RWPE2 (cell line): ENCODE results near the gene SRSF5.
A peak's percentile ranks its signal among the peaks of the same experiment; 100 is the strongest.

Experiments used
- ATAC-seq: fragments of 200-7000 bp; cut with Tn5 transposase; 3 replicates; pipeline ENCODE4 v1.9.1; 2021; ENCODE audit warnings: low read depth
- DNase-seq: peaks from one replicate; pipeline ENCODE4 v3.0.0-alpha.2; 2020; ENCODE audit warnings: low spot score
- H3K27ac ChIP-seq: fragments of 450-650 bp; 2 replicates; pipeline ENCODE4 v1.5.1; 2017; ENCODE audit warnings: mild to moderate bottlenecking; ENCODE audit not compliant: poor library complexity, severe bottlenecking
- H3K27me3 ChIP-seq: fragments of 250-450 bp; sonication (Bioruptor Pico); 2 replicates; pipeline ENCODE4 v1.5.1; 2021; ENCODE audit warnings: mild to moderate bottlenecking, moderate library complexity; ENCODE audit not compliant: insufficient read depth, poor library complexity, severe bottlenecking
- H3K36me3 ChIP-seq: fragments of 250-450 bp; sonication (Bioruptor Pico); 2 replicates; pipeline ENCODE4 v1.5.1; 2020; ENCODE audit warnings: low read depth, mild to moderate bottlenecking, moderate library complexity
- H3K4me1 ChIP-seq: fragments of 250-450 bp; sonication (Bioruptor Pico); 2 replicates; pipeline ENCODE4 v1.5.1; 2021; ENCODE audit warnings: mild to moderate bottlenecking, moderate library complexity; ENCODE audit not compliant: insufficient read depth, poor library complexity, severe bottlenecking
- H3K4me3 ChIP-seq: fragments of 250-450 bp; sonication (Bioruptor Pico); 2 replicates; pipeline ENCODE4 v1.5.1; 2021; ENCODE audit warnings: mild to moderate bottlenecking, moderate library complexity; ENCODE audit not compliant: severe bottlenecking
- H3K9me3 ChIP-seq: fragments of 250-450 bp; sonication (Bioruptor Pico); 2 replicates; pipeline ENCODE4 v1.5.1; 2021; ENCODE audit warnings: mild to moderate bottlenecking, moderate library complexity; ENCODE audit not compliant: severe bottlenecking
- TF ChIP-seq, protein P1 (sequence below): fragments of 450-650 bp; IDR thresholded peaks from one replicate; pipeline ENCODE4 v1.5.1; 2017; ENCODE audit warnings: mild to moderate bottlenecking, moderate library complexity; ENCODE audit not compliant: poor library complexity, severe bottlenecking

Gene SRSF5

DNA sequence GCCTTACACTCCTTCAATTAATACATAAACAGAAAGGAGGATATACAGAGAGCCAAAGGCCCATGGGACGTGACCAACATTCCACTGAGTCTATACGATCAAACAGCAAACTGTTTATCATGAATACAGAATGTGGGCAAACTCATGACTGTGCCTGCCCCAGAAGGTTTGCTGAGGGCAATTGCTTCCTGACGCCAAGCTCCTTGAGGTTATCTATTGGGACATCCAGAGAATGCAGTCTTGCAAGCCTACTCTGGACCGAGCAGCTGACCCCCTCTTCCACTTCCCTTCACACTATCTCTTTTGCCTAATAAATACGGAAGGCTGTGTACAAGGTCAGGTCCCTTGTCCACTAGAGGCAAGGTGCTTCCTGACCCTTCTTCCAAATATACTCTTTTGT lies 48.6 kb downstream of the SRSF5 start:
- Histone ChIP-seq H3K27ac (no peak overlapping the region), H3K9me3 (no peaks in the 10 kb centered on the region), H3K4me1 (no peaks in the 10 kb centered on the region), H3K27me3 (no peaks in the 10 kb centered on the region), H3K4me3 (no peak overlapping the region), H3K36me3 (no peaks in the 10 kb centered on the region)
- TF ChIP-seq, protein P1, sequence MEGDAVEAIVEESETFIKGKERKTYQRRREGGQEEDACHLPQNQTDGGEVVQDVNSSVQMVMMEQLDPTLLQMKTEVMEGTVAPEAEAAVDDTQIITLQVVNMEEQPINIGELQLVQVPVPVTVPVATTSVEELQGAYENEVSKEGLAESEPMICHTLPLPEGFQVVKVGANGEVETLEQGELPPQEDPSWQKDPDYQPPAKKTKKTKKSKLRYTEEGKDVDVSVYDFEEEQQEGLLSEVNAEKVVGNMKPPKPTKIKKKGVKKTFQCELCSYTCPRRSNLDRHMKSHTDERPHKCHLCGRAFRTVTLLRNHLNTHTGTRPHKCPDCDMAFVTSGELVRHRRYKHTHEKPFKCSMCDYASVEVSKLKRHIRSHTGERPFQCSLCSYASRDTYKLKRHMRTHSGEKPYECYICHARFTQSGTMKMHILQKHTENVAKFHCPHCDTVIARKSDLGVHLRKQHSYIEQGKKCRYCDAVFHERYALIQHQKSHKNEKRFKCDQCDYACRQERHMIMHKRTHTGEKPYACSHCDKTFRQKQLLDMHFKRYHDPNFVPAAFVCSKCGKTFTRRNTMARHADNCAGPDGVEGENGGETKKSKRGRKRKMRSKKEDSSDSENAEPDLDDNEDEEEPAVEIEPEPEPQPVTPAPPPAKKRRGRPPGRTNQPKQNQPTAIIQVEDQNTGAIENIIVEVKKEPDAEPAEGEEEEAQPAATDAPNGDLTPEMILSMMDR, result no peak
- ATAC-seq (no peak), DNase-seq (no peak)

DNA sequence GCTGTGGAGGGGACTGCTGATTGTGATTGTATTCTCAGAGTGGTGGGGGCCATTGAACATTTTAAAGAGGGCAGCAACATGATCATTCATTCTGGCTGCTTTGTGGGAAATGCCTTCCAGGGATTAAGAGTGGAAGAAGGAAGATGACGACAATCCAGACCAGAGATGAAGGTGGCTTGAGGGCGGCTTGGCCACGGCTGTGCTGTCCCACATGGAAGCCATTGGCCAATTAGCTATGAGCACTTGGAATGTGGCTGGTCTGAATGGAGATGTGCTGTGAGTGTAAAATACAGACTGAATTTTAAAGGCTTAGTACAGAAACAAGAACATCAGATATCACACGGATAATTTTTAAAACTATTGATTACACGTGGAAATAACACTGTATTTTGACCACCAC lies 49.3 kb downstream of the SRSF5 start:
- no peak for DNase-seq
- Histone ChIP-seq H3K27me3 (no peaks in the 10 kb centered on the region), H3K4me3 (no peak overlapping the region), H3K9me3 (no peaks in the 10 kb centered on the region), H3K4me1 (no peaks in the 10 kb centered on the region), H3K36me3 (no peaks in the 10 kb centered on the region), H3K27ac (no peak overlapping the region)
- TF ChIP-seq, protein P1, result no peak
- ATAC-seq, result no peak

DNA sequence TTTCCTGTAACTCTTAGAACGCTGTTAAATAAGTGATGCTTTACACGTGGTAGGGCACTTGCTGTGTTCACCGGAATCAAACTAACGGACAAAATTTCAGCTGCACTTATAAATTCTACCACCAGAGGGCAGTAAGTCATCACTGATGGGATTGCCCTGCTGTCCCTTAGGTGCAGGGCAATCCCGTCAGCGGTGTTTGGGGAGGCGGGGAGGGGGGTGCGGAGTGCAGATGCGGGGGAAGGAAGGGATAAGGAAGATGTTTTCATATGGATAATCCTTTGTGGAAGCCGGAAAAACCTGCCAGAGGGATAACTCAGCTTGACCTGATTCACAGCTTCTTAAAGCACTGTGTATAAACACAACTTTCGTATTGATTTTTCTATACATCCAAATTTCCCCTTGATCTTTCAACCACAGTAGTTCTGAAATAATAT lies 51.8 kb downstream of the SRSF5 start:
- H3K27me3 ChIP-seq, result no peaks in the 10 kb centered on the region
- no peaks in the 10 kb centered on the region for H3K36me3 ChIP-seq
- ATAC-seq (peak; percentile 84), DNase-seq (no peak)
- no peaks in the 10 kb centered on the region for H3K4me1 ChIP-seq
- no peak overlapping the region for H3K4me3 ChIP-seq
- TF ChIP-seq, protein P1, result peak; percentile 96
- no peaks in the 10 kb centered on the region for H3K9me3 ChIP-seq
- H3K27ac ChIP-seq, result no peak overlapping the region

DNA sequence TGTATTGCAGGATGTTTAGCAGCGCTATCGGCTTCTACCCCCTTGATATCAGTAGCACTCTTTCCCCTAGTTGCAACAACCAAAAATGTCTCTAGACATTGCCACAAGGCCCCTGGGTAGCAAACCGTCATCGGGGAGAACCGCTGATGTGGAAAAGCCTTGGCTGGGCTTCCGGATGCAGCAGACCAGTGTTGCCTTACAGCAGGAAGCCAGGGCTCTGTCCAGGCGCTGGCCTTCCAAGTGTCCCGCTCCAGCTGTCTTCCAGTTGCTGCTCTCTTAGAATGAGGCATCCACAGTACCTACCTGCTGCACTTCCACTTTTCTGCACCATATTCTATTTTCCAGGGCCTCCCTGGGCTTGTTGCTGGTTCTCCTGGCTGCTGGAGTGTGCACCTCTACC lies 52.7 kb downstream of the SRSF5 start:
- no peak overlapping the region for H3K4me3 ChIP-seq
- DNase-seq (no peak), ATAC-seq (no peak)
- H3K27me3 ChIP-seq, result no peaks in the 10 kb centered on the region
- TF ChIP-seq, protein P1, result no peak
- H3K36me3 ChIP-seq, result no peaks in the 10 kb centered on the region
- no peaks in the 10 kb centered on the region for H3K4me1 ChIP-seq
- no peaks in the 10 kb centered on the region for H3K9me3 ChIP-seq
- H3K27ac ChIP-seq, result no peak overlapping the region

DNA sequence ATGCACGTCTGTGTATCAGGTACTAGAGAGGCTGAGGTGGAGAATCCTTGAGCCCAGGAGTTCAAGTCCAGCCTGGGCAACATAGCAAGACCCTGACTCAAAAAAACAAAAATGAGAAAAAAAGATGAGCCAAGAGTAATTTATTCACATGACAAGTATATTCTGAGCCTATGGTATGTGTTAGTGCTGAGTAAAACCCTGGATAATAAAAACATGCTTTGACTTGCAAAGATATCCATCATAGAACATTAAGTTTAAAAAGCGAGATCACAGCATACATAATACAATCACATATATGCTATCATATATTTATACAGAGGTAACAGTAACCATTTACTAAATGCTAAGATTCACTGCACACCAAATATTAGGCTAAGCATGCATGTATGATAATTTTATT lies 54.0 kb downstream of the SRSF5 start:
- Histone ChIP-seq H3K36me3 (no peaks in the 10 kb centered on the region), H3K27me3 (no peaks in the 10 kb centered on the region), H3K27ac (no peak overlapping the region), H3K9me3 (no peaks in the 10 kb centered on the region), H3K4me3 (no peak overlapping the region), H3K4me1 (no peaks in the 10 kb centered on the region)
- TF ChIP-seq, protein P1, result no peak
- no peak for ATAC-seq
- no peak for DNase-seq
